Measurements from ENCODE around the gene IL3. TPM values are rescaled to one million over a fixed set of nuclear protein-coding genes. Genes with fewer than 3 reads are reported as not detected.

Gene IL3
- total RNA-seq, 1 donor: not detected

DNA sequence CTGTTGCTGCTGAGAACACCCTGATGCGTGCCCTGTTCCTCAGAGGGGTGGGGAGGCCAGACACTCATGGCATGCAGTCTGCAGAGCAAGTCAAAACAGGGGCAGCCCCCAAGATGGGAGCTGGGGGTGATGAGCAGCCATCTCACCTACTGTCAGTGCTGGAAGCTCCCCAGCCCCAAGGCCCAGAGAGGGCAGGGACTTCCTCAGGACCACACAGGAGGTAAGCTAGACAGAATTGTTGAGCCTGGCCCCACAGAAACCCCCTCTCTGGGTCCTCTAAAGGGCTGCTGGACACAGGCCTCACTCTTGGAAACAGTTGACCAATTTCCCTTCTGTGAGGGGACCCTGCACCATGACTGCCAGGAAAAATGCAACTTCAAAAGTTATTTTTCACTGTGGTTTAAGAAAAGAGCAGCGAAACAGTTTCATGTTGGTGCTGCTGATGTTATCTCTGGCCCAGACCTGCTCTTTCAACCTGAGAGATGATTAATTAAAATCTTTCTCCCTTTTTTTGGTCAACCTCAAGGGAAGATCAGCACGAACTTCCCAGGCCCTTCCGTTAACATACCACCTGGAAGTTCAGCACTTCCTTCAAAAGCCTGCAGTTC, 22.7 kb downstream of the IL3 start:
- Histone ChIP-seq H3K4me3 (ENCODE audit: low read length) (no peak overlapping the region), H3K27me3 (ENCODE audit: insufficient read depth, low read length) (no peaks in the 10 kb centered on the region), H3K9me3 (ENCODE audit: low read depth, low read length) (no peaks in the 10 kb centered on the region)

DNA sequence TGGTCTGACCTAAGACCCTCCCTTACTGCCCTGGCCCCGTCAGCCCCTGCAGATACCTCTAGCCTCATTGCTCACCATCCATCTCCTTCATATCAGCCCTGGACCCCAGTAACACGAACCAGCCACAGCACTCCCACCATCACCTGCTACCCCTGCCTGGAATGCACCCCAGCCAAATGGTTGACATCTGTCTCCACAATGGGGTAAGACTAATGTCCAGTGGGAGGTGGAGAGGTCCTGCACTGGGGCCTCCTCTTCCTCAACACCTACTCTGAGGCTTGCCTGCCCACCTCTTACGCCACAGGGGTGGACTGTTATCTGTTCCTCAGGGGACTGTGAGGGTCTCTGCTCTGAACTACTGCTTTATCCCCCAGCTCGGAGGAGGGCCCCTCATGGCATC, 25.2 kb downstream of the IL3 start:
- no peak overlapping the region for H3K4me3 ChIP-seq (ENCODE audit: low read length)
- no peaks in the 10 kb centered on the region for H3K9me3 ChIP-seq (ENCODE audit: low read depth, low read length)
- no peaks in the 10 kb centered on the region for H3K27me3 ChIP-seq (ENCODE audit: insufficient read depth, low read length)
- peaks cover 9% of the 10 kb centered on the region for H3K4me1 ChIP-seq (ENCODE audit: insufficient read depth, low read length)

More for the DNA sequence above, 22.7 kb downstream of the IL3 start:
- peaks cover 9% of the 10 kb centered on the region for H3K4me1 ChIP-seq (ENCODE audit: insufficient read depth, low read length)

DNA sequence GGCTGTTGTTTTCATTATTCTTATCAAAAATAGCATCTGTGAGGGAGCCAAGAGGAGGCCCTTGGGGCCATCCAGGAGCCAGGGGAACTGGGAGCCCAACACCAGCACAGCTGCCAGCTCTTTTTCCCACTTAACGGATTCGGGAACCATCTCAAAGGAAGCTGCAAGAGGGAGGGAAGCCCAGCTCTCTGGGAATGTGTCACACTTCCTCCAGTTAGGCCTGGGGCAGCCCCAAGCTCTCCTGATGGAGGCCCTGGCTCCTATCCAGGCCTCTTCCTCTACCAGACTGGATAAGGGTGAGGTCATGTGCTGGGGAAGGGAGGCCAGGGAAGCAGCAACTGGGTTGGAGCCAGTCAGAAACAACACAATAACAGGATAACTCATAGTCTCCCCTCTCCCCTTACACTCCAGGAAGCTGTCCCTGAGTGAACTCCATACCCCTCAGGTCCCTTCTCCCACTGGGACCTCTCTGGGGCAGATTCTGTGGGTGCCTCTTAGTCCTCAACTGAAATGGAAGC, 25.9 kb downstream of the IL3 start:
- Histone ChIP-seq H3K9me3 (ENCODE audit: low read depth, low read length) (no peaks in the 10 kb centered on the region), H3K27me3 (ENCODE audit: insufficient read depth, low read length) (no peaks in the 10 kb centered on the region), H3K4me3 (ENCODE audit: low read length) (no peak overlapping the region), H3K4me1 (ENCODE audit: insufficient read depth, low read length) (peaks cover 9% of the 10 kb centered on the region)

DNA sequence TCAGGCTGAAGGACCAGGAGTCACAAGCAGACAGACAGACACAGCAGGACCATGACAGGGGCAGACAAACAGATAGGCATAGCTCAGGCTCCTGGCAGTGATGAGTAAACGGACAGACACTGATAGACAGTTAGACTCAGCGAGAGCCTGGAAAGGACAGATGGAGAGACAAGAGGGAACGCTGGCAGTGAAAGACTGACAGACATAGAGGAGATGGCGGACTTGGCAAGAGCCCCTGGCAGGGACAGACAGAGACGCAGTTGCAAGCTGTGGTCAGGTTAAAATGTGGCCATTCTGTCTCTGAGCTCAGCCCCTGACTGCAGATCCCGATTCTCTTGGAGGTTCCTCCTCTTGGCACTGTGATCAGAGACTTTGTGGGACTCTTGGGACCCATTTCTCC, 26.7 kb downstream of the IL3 start:
- Histone ChIP-seq H3K4me3 (ENCODE audit: low read length) (no peak overlapping the region), H3K9me3 (ENCODE audit: low read depth, low read length) (no peaks in the 10 kb centered on the region), H3K27me3 (ENCODE audit: insufficient read depth, low read length) (no peaks in the 10 kb centered on the region), H3K4me1 (ENCODE audit: insufficient read depth, low read length) (peaks cover 9% of the 10 kb centered on the region)

DNA sequence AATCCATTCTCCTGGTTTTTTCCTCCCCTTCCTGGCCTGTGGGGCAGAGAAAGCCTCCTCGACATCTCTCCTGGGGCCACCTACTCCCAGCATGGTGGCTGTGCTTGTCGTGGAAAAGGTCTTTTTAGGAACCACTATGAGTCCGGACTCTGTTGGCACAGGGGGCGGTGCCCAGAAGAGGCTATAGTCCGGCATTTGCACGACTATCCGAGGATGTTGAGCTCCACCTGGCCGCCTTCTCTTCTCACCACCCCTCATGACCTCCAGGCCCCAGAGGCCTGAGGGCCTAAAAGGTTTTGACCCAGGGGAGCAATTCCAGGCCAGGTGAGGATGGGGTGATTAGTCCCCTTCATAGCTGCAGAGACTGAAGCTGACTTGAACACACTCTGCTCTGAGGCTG, 27.2 kb downstream of the IL3 start:
- Histone ChIP-seq H3K9me3 (ENCODE audit: low read depth, low read length) (no peaks in the 10 kb centered on the region), H3K4me1 (ENCODE audit: insufficient read depth, low read length) (peaks cover 8% of the 10 kb centered on the region), H3K4me3 (ENCODE audit: low read length) (no peak overlapping the region), H3K27me3 (ENCODE audit: insufficient read depth, low read length) (no peaks in the 10 kb centered on the region)

DNA sequence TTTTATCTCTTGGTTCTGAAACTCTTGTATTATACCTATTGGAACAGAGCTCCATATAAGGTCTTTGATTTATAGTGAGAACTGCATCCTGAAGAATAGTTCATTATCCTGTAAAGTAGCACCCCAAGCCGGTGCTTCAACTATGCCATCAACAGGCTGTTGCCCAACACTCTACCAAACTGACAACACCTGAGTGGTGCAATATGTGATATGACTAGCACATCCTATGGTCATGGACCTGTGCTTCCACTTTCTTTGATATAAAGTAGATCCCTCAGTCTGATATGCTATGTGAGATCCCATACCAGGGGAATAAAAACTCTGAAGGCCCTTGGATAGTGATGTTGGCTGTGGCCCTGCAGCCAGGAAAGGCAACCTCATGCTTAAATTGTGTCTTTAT, 28.9 kb downstream of the IL3 start:
- H3K4me1 ChIP-seq (ENCODE audit: insufficient read depth, low read length): peaks cover 1% of the 10 kb centered on the region
- no peaks in the 10 kb centered on the region for H3K9me3 ChIP-seq (ENCODE audit: low read depth, low read length)
- no peaks in the 10 kb centered on the region for H3K27me3 ChIP-seq (ENCODE audit: insufficient read depth, low read length)
- H3K4me3 ChIP-seq (ENCODE audit: low read length): no peak overlapping the region

DNA sequence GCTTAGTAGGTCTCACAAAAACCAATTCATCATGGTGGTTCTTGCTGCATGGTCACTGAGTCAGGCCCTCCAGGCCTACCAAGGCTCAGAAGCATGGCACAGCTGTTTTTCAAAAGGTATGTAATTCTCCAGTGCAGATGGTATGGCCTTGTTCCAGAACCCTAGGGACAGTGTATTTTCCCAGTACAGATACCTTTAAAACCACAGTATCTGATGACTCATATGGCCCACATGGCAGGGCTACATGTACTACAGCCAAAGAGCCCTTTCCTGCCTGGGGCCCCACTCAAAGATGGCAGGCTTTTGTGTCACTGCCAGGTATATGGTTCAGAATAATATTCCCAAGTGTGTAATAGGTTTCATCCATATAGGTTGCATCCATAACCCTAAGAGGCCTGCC, 29.7 kb downstream of the IL3 start:
- no peaks in the 10 kb centered on the region for H3K9me3 ChIP-seq (ENCODE audit: low read depth, low read length)
- H3K4me3 ChIP-seq (ENCODE audit: low read length): no peak overlapping the region
- no peaks in the 10 kb centered on the region for H3K27me3 ChIP-seq (ENCODE audit: insufficient read depth, low read length)
- H3K4me1 ChIP-seq (ENCODE audit: insufficient read depth, low read length): peaks cover 9% of the 10 kb centered on the region

DNA sequence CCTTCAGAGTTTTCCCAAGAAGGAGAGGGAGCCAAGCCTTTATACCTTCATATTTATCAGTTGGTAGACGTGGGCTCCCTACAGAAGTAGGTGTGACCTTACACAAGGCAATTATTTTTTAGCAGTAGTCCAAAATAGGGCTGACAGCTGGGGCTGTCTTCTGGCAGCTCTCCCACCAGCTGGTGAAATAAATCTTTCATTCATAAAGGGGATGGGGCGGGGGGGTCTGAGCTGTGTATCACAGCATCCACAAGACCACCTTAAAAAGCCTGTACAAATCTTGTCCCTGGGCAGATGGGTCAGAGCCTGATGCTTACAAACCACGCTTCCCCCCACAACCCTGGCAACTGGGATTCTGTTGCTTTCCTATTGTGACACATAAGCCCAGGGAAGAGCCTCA, 32.8 kb downstream of the IL3 start:
- H3K9me3 ChIP-seq (ENCODE audit: low read depth, low read length): no peaks in the 10 kb centered on the region
- no peaks in the 10 kb centered on the region for H3K27me3 ChIP-seq (ENCODE audit: insufficient read depth, low read length)
- no peak overlapping the region for H3K4me3 ChIP-seq (ENCODE audit: low read length)
- peaks cover 11% of the 10 kb centered on the region for H3K4me1 ChIP-seq (ENCODE audit: insufficient read depth, low read length)

DNA sequence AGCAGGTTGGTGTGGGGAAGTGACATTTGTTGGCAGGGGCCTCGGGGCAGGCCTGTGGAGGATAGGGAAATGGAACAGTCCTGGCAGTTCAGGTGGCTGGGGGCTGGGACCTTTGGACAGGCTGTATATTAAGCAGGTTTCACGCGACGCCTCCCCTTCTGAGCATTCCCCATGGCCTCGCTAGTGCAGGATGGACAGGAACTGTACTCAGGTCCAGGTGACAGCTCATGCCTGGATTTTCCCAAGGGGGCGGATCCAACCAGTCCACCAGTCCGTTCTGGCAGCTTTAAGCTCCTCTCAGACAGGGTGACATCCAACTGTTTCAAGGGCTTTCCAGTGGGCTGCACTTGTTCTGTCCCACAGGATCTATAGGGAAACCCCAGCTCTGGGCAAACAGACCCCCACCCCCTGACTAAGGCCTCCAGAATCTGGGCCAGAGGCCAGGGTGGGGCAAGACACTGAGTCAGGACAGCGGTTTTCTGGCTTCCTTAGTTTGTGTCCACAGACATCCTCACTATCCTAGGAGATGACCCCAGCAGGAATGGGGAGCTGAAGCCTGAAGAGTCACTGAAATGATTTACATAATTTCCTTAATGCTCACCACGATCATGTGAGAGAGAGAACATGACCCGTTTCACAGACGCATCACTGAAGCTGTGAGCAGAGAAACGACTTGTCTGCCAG, 34.1 kb downstream of the IL3 start:
- H3K4me1 ChIP-seq (ENCODE audit: insufficient read depth, low read length): peaks cover 18% of the 10 kb centered on the region
- H3K4me3 ChIP-seq (ENCODE audit: low read length): no peak overlapping the region
- H3K27me3 ChIP-seq (ENCODE audit: insufficient read depth, low read length): no peaks in the 10 kb centered on the region
- no peaks in the 10 kb centered on the region for H3K9me3 ChIP-seq (ENCODE audit: low read depth, low read length)

DNA sequence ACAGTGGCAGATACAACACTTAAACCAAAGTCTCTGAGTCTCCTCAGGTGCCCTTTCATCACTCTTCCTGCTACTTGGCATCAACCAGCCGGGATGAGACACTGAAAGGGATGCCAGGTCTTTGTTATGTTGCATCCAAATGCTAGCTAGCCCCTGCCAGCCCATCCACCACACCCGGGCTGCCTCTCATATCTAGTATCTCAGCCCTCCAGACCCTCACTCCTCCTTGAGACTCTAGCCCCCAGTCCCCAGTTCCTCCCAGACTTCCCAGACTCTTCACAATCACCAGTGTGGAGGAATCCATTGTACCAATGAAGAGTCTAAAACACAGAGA, 34.6 kb downstream of the IL3 start:
- Histone ChIP-seq H3K27me3 (ENCODE audit: insufficient read depth, low read length) (no peaks in the 10 kb centered on the region), H3K9me3 (ENCODE audit: low read depth, low read length) (no peaks in the 10 kb centered on the region), H3K4me3 (ENCODE audit: low read length) (no peak overlapping the region), H3K4me1 (ENCODE audit: insufficient read depth, low read length) (peaks cover 23% of the 10 kb centered on the region)

DNA sequence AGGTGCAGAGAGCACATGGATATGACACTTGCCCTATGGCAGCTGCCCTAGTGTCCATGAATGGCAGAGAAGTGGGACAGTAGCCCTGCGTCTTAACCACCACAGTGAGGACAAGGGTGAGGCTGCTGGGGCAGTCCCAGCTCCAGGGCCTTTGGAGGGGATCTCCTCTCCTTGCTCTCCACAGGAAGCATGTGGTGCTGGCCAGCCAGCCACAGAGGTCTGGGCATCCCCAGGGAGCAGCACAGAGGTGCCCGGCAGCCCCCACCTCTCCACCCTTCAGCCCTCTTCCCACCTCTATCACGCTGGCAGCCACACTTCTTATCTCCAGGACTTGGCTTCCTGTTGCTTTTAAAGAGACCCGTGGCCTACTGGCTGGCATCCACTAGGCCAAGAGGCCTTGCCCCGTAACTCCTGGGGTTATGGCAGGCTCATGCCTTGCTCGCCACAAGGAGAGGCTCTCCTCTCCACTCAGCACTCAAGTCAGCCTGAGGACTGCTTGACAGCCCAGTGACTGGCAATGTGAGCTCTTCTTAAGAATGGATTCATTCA, 35.0 kb downstream of the IL3 start:
- no peak overlapping the region for H3K4me3 ChIP-seq (ENCODE audit: low read length)
- H3K27me3 ChIP-seq (ENCODE audit: insufficient read depth, low read length): no peaks in the 10 kb centered on the region
- no peaks in the 10 kb centered on the region for H3K9me3 ChIP-seq (ENCODE audit: low read depth, low read length)
- H3K4me1 ChIP-seq (ENCODE audit: insufficient read depth, low read length): peaks cover 27% of the 10 kb centered on the region

DNA sequence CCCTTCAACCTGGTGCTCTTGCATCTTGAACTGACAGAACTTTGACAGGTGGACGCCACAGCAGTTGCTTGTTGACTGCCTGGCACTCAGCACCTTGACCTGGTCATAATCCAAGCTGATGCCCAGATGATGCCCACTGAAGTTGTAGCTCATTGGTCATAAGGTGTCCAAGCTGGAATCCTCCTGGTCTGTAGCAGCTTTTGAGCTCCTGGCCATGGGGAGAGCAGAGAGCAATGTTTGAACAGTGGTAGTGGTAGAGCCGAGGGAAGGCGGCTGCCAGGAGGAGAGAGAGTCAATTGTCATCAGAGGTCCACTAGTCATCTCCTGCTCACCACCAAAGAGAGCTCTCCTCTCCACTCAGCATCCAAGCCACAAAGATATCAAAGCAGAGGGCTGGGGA, 36.4 kb downstream of the IL3 start:
- H3K4me1 ChIP-seq (ENCODE audit: insufficient read depth, low read length): peaks cover 41% of the 10 kb centered on the region
- H3K9me3 ChIP-seq (ENCODE audit: low read depth, low read length): no peaks in the 10 kb centered on the region
- H3K4me3 ChIP-seq (ENCODE audit: low read length): no peak overlapping the region
- no peaks in the 10 kb centered on the region for H3K27me3 ChIP-seq (ENCODE audit: insufficient read depth, low read length)

DNA sequence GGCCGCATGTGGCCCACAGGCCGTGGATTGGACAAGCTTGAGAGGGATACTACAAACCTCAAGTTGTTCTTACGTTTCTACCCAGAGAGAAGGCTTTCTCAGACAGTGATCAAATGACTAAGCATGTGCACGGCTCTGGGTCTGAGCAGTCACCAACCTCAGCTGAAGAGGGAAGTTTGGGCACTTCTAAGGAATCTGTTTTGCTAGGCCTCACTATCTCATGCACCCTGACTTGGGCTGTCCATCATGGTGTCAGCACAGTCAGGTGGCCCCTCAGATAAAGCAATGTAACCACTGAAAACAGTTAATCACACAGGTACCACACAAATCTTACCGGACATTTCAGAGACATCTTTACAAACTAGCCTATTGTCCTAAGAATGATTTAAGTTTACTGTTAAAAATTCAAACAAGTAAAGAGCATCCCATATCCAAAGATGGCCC, 37.7 kb downstream of the IL3 start:
- Histone ChIP-seq H3K27me3 (ENCODE audit: insufficient read depth, low read length) (no peaks in the 10 kb centered on the region), H3K9me3 (ENCODE audit: low read depth, low read length) (no peaks in the 10 kb centered on the region), H3K4me3 (ENCODE audit: low read length) (no peak overlapping the region), H3K4me1 (ENCODE audit: insufficient read depth, low read length) (peaks cover 54% of the 10 kb centered on the region)

DNA sequence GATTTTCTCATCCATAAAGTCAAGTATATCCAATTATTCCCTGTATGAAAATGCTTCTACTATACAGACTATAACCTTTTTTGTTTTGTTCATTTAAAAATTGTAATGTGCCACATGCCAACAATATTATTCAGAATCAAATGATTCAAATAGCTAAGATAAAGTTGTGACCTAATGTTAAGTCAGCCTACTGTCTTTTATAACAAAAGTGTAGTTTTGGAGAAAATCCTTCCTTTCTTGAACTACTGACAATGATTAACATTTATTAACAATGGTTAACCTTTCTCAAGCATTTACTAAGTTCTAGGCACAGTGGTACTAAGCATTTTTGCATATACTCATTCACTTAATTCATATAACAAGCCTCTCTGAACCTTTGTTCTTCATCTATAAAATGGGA, 38.2 kb downstream of the IL3 start:
- Histone ChIP-seq H3K4me1 (ENCODE audit: insufficient read depth, low read length) (peaks cover 58% of the 10 kb centered on the region), H3K4me3 (ENCODE audit: low read length) (no peak overlapping the region), H3K9me3 (ENCODE audit: low read depth, low read length) (no peaks in the 10 kb centered on the region), H3K27me3 (ENCODE audit: insufficient read depth, low read length) (no peaks in the 10 kb centered on the region)

DNA sequence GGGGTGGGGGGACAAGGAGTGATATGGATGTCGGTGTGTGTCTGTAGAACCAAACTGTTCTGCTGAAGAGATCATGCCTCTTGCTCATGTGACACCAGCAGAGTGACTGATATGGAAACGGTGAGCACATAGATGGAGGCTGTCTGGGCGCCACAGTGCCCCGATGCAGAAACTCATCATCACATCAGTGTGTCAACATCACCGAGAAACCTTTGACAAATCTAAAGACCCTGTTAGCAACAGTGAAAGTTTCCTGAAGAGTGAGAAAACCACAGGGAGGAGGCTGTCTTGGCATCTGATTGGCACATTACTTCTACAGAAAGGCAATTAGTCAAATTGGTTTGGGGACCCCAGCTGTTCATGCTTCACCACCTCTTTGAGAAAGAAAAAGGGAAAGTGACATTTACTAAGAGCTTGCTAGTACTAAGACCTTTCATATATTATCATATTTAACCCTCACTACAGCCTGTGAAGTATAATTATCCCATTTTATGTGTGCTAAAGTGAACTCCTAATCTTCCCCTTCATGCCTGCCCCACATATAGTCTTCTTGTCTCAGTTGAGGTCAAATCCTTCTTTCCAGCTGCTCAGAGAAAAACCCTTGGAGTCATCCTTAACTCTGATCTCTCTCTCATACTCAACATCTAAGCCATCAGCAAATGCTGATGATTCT, 38.8 kb downstream of the IL3 start:
- no peaks in the 10 kb centered on the region for H3K9me3 ChIP-seq (ENCODE audit: low read depth, low read length)
- no peak overlapping the region for H3K4me3 ChIP-seq (ENCODE audit: low read length)
- peaks cover 64% of the 10 kb centered on the region for H3K4me1 ChIP-seq (ENCODE audit: insufficient read depth, low read length)
- H3K27me3 ChIP-seq (ENCODE audit: insufficient read depth, low read length): no peaks in the 10 kb centered on the region

Data from mononuclear cell (primary cell).